Lower leg skin (tissue), 4 donors: Measurements from ENCODE around the gene ZNF593. TPM values are rescaled to one million over a fixed set of nuclear protein-coding genes. Genes with fewer than 3 reads are reported as not detected.
A peak's percentile ranks its signal among the peaks of the same experiment; 100 is the strongest.

Source experiments
- DNase-seq, 2 donors: peaks; one replicate each; pipeline ENCODE4 v3.0.0-alpha.2; 2019; ENCODE audit warnings: low spot score in 2 of 2
- H3K4me3 ChIP-seq: fragments of 200-600 bp; sonication (generic); 2 replicates; pipeline ENCODE4 v1.5.1; 2017; ENCODE audit warnings: mild to moderate bottlenecking, low read depth; ENCODE audit not compliant: poor library complexity, severe bottlenecking
- POLR2A ChIP-seq, 2 donors: fragments of 450-650 bp; IDR thresholded peaks; one replicate each; pipeline ENCODE4 v1.6.1; 2016 to 2017; ENCODE audit warnings: antibody characterized with exemption in 2 of 2, mild to moderate bottlenecking in 1 of 2, moderate library complexity in 1 of 2
- WGBS, 2 donors: methylation state at CpG; one replicate each; pipeline ENCODE4 v1.1.5; 2018; 5-methylcytosine and 5-hydroxymethylcytosine counted together
- intact Hi-C: fragments of 100-400 bp; cut with DNase I; formaldehyde crosslinking; loops from one replicate; pipeline ENCODE4 v1.15.0; 2023; ENCODE audit warnings: low total_unique reads
- total RNA-seq, 4 donors: library from RNA; depleted of rRNA; stranded (reverse); fragments of >200 nt; gene quantifications; one replicate each; pipeline ENCODE4 v1.1.0, GENCODE V29; 2016
- TF ChIP-seq, protein P1 (sequence below), 3 donors: fragments of 450-650 bp; IDR thresholded peaks; one replicate each; pipeline ENCODE4 v1.5.1; 2016; ENCODE audit warnings: antibody characterized with exemption in 3 of 3, mild to moderate bottlenecking in 3 of 3, moderate library complexity in 2 of 3

Gene ZNF593
- total RNA-seq, 4 donors from 2014 or later = 17.4 to 49.3 (median 31.4) TPM

DNA sequence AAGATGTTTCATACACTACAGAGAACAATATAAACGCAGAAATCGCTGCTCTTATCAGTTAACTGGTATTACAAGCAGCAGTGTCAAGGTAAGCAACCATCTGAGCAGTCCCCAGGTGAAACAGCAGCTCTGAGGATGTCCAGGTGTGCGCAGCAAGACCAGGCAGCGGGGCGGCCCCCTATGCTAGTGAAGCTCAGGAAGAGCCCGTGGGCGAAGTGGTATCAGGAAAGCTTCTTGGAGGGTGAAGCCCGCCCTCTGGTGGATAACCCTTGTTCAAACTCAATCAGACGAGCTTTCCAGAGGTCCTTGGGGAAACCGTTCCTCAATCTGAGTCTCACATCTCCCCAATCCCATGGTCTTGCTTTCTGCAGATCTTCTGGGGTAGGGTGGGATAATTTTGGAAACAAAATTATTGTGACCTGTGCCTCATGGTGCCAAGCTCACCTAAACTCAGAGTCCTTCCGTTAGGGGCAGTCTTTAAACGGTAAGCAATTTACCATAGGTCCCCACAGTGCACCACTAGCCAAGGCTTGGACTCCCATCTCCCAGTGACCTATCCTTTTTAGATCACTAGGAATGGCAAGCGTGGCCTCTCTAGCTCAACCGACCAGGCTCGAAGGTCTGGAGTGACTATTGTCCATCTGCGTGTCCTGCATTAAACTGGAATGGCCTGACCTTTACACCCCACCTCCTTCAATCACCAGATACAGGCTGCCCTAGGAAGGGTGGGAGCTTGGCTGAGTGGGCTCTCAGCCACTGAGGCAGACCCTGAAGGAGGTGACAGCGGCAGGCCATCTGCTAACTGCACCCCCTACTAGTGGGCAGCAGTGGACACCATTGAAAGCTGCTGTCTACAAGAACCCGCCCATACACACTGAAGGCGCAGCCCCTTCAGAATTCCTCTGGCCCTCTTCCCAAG lies 24.4 kb upstream of the ZNF593 start:
- WGBS, 2 donors = 27 to 30% methylated on average over 19 of the region's 19 CpGs
- intact Hi-C loops = loop anchor here (2.0 kb wide), 1 partner anchor 40 kb away; no protein-coding TSS in a partner anchor
- TF ChIP-seq, protein P1, sequence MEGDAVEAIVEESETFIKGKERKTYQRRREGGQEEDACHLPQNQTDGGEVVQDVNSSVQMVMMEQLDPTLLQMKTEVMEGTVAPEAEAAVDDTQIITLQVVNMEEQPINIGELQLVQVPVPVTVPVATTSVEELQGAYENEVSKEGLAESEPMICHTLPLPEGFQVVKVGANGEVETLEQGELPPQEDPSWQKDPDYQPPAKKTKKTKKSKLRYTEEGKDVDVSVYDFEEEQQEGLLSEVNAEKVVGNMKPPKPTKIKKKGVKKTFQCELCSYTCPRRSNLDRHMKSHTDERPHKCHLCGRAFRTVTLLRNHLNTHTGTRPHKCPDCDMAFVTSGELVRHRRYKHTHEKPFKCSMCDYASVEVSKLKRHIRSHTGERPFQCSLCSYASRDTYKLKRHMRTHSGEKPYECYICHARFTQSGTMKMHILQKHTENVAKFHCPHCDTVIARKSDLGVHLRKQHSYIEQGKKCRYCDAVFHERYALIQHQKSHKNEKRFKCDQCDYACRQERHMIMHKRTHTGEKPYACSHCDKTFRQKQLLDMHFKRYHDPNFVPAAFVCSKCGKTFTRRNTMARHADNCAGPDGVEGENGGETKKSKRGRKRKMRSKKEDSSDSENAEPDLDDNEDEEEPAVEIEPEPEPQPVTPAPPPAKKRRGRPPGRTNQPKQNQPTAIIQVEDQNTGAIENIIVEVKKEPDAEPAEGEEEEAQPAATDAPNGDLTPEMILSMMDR (IDR thresholded peaks at IDR 0.05) = peak in 1 of 3 donors; percentile 29
- no peak for TF ChIP-seq POLR2A (IDR thresholded peaks at IDR 0.05)
- no peak overlapping the region for H3K4me3 ChIP-seq
- peak; percentile 80 to 95 for DNase-seq

DNA sequence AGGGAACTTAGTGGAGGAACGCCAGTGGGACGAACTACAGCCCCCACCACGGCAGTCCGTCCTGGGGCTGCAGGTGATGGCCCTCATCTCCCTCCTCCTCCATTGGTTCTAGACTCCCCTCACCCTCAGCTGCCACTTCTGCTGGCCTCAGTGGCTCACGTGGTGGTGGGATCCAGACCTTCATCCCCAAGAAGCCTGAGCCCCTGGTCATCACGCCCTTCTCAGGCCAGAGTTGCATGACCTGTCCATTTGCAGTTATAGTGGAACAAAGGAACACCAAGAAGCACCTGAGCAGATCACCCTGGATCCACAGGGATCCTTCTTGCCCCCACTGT lies 23.8 kb upstream of the ZNF593 start:
- TF ChIP-seq, protein P1 (IDR thresholded peaks at IDR 0.05) = no peak
- TF ChIP-seq POLR2A (IDR thresholded peaks at IDR 0.05) = no peak
- DNase-seq = no peak
- 48 to 51% methylated on average over 6 of the region's 6 CpGs for WGBS, 2 donors
- intact Hi-C loops = loop anchor here (2.0 kb wide), 1 partner anchor 41 kb away; no protein-coding TSS in a partner anchor
- no peak overlapping the region for H3K4me3 ChIP-seq

DNA sequence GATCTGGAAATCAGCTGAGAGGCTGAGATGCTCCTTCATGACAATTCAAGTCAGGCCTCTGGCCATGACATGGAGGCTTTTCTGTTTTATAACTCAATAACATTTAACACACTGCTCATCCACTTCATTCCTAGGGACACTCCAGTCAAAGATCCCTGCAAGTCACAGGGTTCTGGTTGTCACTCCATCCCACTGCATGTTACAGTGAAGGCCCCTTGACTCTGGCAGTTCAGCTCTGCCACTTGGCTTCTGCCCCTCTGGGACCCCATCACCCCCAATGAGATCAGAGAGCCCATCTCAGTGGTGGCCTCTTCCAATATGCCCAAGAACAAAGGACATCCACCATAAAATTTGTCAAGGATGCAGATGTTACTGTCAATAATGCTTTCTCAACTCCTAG lies 20.8 kb upstream of the ZNF593 start:
- peak in 1 of 2 donors; percentile 23 for DNase-seq
- intact Hi-C loops = no loop called here
- no peak overlapping the region for H3K4me3 ChIP-seq
- TF ChIP-seq, protein P1 (IDR thresholded peaks at IDR 0.05) = no peak
- no peak for TF ChIP-seq POLR2A (IDR thresholded peaks at IDR 0.05)

DNA sequence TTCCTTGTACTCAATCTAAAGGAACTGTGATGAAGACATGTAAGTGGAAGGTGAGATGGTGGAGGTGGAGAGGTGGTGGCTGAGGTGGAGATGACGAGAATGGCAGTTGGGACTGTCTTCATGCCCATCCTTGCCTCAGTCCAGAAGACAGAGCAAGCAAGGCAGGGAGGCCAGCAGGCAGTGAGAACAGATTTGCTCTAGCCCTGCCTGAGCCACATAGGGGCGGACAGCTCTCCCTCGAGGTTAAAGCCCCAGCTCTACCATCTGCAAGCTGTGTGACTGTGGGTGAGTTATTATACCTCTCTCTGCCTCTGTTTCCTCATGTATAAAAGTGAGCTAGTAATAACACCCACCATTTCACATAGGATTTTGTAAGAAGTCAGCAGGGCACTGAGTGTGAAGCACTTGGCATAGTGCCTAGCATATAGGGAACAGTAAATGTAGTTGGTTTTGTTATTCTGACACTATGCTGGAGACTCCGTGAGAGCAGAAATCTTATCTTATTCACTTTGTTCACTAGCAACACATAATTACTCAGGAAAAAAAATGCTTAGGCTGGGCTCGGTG lies 15.7 kb upstream of the ZNF593 start:
- TF ChIP-seq POLR2A (IDR thresholded peaks at IDR 0.05) = no peak
- TF ChIP-seq, protein P1 (IDR thresholded peaks at IDR 0.05) = no peak
- H3K4me3 ChIP-seq = no peak overlapping the region
- 56 to 63% methylated on average over 5 of the region's 5 CpGs for WGBS, 2 donors
- DNase-seq = peak in 1 of 2 donors; percentile 70
- intact Hi-C loops = no loop called here

DNA sequence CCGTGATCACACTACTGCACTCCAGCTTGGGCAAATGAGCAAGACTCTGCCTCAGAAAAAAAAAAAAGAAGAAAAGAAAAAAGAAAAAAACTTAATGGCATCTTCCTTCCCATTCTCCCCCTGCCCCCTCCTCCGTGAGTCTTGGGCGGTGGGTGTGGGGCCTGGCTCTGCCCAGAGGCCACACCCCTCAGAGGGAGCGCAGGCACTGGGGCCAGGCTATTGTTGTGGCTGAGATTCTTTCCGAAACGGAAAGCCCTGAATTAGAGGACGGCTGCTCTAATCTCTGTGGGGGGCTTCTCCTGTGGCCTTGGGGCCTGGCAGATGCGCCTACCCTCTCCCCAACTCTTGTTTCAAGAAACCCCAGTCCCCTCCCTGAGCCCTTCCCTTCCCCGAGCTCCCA lies 15.0 kb upstream of the ZNF593 start:
- no peak overlapping the region for H3K4me3 ChIP-seq
- 55 to 57% methylated on average over 9 of the region's 9 CpGs for WGBS, 2 donors
- intact Hi-C loops = no loop called here
- peak in 1 of 2 donors; percentile 80 for DNase-seq
- TF ChIP-seq, protein P1 (IDR thresholded peaks at IDR 0.05) = no peak
- TF ChIP-seq POLR2A (IDR thresholded peaks at IDR 0.05) = no peak
